ENCODE results near the gene AFF3. TPM values are rescaled to one million over a fixed set of nuclear protein-coding genes. Genes with fewer than 3 reads are reported as not detected.

AFF3 gene
- total and polyA plus RNA-seq, 2 of the 13 experiments (the other 11 are each of a cell fraction or from before 2014, with no cell fraction given): not detected

- H3K27ac ChIP-seq (ENCODE audit: extremely low read length, insufficient read depth, low read length): no peak overlapping the region
- H4K20me1 ChIP-seq (ENCODE audit: insufficient read depth, low read length): no peaks in the 10 kb centered on the region
- BruUV-seq (replicated peaks): no TSS peak
- TF ChIP-seq SALL1 (CRISPR knock-in tag; IDR thresholded peaks at IDR 0.05): no peak
- no peak for TF ChIP-seq ATF7 (IDR thresholded peaks at IDR 0.05)
- no peak for TF ChIP-seq ATF7 (CRISPR knock-in tag; IDR thresholded peaks at IDR 0.05)
- TF ChIP-seq ZNF431 (CRISPR knock-in tag; IDR thresholded peaks at IDR 0.05; ENCODE audit: borderline replicate concordance, low read depth): no peak
- TF ChIP-seq RORA (CRISPR knock-in tag; IDR thresholded peaks at IDR 0.05): no peak
- no peak for TF ChIP-seq FUBP1 (CRISPR knock-in tag; IDR thresholded peaks at IDR 0.05; ENCODE audit: borderline replicate concordance)
- TF ChIP-seq ATF5 (CRISPR knock-in tag; IDR thresholded peaks at IDR 0.05; ENCODE audit: low read depth): no peak
- no peak for TF ChIP-seq ZNF501 (CRISPR knock-in tag; IDR thresholded peaks at IDR 0.05)
- TF ChIP-seq SIN3A (IDR thresholded peaks at IDR 0.05; ENCODE audit: borderline replicate concordance, low read depth, low read length): no peak
- TF ChIP-seq ZSCAN12 (CRISPR knock-in tag; IDR thresholded peaks at IDR 0.05): no peak
- TF ChIP-seq ZFP91 (CRISPR knock-in tag; IDR thresholded peaks at IDR 0.05; ENCODE audit: borderline replicate concordance): no peak
- no peak for TF ChIP-seq GMEB2 (CRISPR knock-in tag; IDR thresholded peaks at IDR 0.05; ENCODE audit: low read depth)
- no peak for TF ChIP-seq RBM39 (IDR thresholded peaks at IDR 0.05; ENCODE audit: low read depth, low read length, poor library complexity, severe bottlenecking)
- TF ChIP-seq BATF2 (CRISPR knock-in tag; IDR thresholded peaks at IDR 0.05): no peak
- TF ChIP-seq ZNF180 (CRISPR knock-in tag; IDR thresholded peaks at IDR 0.05; ENCODE audit: borderline replicate concordance, low read depth): no peak
- TF ChIP-seq RBAK (CRISPR knock-in tag; IDR thresholded peaks at IDR 0.05): no peak
- TF ChIP-seq NR1H2 (CRISPR knock-in tag; IDR thresholded peaks at IDR 0.05; ENCODE audit: borderline replicate concordance, low read depth): no peak
- TF ChIP-seq AKAP8 (CRISPR knock-in tag; IDR thresholded peaks at IDR 0.05): no peak
- no peak for TF ChIP-seq HDAC6 (IDR thresholded peaks at IDR 0.05; ENCODE audit: low read depth, low read length)
- TF ChIP-seq ZNF34 (CRISPR knock-in tag; IDR thresholded peaks at IDR 0.05; ENCODE audit: borderline replicate concordance): no peak
Measured at GRCh38 chr2:99891428-99891780, 251.0 kb downstream of the AFF3 start.

More at GRCh38 chr2:99891428-99891780, 251.0 kb downstream of the AFF3 start:
- H3K79me2 ChIP-seq (ENCODE audit: insufficient read depth, low read length): no peaks in the 10 kb centered on the region
- H3K9me3 ChIP-seq (ENCODE audit: low read length): no peaks in the 10 kb centered on the region
- H3K9ac ChIP-seq (ENCODE audit: insufficient read depth, low read depth, low read length): no peak overlapping the region
- FAIRE-seq: no peak
- DNase-seq (ENCODE audit: low spot score): no peak
- H3K27me3 ChIP-seq (ENCODE audit: control insufficient read depth in 1 of 2, insufficient read depth in 2 of 2, low read length in 2 of 2): no peaks in the 10 kb centered on the region
- CTCF ChIA-PET (ENCODE audit: low intra/inter-chr PET ratio, low total read pairs): no interaction called here
- POLR2A ChIA-PET: no interaction called here
- intact Hi-C loops (cut with micrococcal nuclease; ENCODE audit: unreplicated experiment) (no loop called here), in situ Hi-C loops (cut with HindIII; ENCODE audit: extremely low pct_ligation_motif_present, low pct_unique_long_range_greater_than_20kb) (no loop called here)
- no peak overlapping the region for H2AFZ ChIP-seq (ENCODE audit: low read length)
- no peaks in the 10 kb centered on the region for H3K36me3 ChIP-seq (replicated peaks in 1 of 2; ENCODE audit: control insufficient read depth in 1 of 2, insufficient read depth in 2 of 2, low read length in 2 of 2)
- ATAC-seq: no peak
- H3K4me3 ChIP-seq (replicated peaks in 1 of 3; ENCODE audit: insufficient read depth in 1 of 3, low read depth in 2 of 3, low read length in 3 of 3): no peak overlapping the region
- no peak overlapping the region for H3K4me2 ChIP-seq (ENCODE audit: low read depth, low read length)
- H3K4me1 ChIP-seq (ENCODE audit: insufficient read depth, low read length): no peaks in the 10 kb centered on the region
- 68% methylated on average over 7 of the region's 7 CpGs for WGBS (ENCODE audit: low lambda C conversion rate)

Data from HepG2 (cell line).